ENCODE data around the gene PPP1R12B. TPM values are rescaled to one million over a fixed set of nuclear protein-coding genes. Genes with fewer than 3 reads are reported as not detected.
"Not testable (repeated sequence)": the region's sequence is repeated elsewhere in the genome, so short reads cannot be mapped to it uniquely, and the experiment has no call there.

Gene PPP1R12B
- total and polyA plus RNA-seq, 5 experiments from 2014 or later: 4.6 to 29.8 (median 7.7) TPM

DNA sequence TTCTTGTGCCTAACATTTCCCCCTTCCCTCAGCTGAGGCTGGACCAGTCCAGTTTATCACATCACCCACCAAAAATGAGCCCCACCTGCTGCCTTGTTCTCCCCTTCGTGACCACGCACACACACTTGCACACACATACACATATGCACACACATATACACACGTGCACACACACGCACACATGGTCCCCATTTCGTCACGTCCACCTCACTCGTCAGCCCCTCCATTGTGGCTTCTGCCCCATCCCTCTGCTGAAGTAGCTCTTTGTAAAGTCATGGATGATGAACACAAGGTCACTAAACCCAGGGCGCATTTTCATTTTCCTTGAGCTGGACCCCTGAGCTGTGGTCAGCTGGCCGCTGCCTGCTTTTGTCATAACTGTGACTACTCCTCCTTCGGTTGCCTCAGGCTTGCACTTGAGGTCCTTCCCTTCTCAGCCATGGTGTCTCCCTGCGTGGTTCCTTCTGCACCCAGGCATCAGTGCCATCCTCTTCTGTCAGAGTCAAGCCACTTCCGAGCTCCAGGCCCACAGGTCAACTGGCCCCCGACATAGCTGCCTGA, 267.9 kb downstream of the PPP1R12B start:
- POLR2A ChIA-PET: no interaction called here
- Mint-ChIP-seq H3K36me3 (peaks cover 0 to 3% (median 0%) of the 10 kb centered on the region in 3 donors), H3K27ac (peak overlapping the region in 3 of 10 donors; percentile 5 to 71 (median 46)), H3K4me3 (peak overlapping the region in 4 of 10 donors; percentile 26 to 49 (median 30)), H3K27me3 (peaks cover 26 to 46% (median 37%) of the 10 kb centered on the region in 5 donors), H3K9me3 (peaks cover 0 to 1% (median 0%) of the 10 kb centered on the region in 9 donors), H3K4me1 (peaks cover 11 to 35% (median 22%) of the 10 kb centered on the region in 4 donors)
- ATAC-seq (no peak), DNase-seq (no peak)

DNA sequence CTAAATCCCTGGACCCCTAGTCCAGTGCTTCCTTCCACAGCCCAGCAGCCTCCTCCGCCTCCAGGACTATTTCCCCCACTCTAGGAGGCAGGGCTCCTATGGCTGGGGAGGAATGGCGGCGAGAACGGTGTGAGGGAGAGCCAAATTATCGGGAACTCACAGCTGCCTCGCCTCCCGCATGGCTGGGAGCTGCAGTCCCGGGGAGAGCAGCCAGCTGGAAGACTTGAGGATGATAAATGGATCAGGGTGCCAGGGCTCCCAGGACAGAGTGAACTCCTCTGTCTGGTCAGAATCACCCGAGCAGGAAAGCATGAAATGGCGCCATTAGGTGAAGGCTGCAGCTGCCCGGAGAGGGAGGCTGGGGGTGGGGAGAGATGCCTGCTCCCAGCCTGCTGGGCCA, 270.5 kb downstream of the PPP1R12B start:
- H3K27me3 Mint-ChIP-seq: peaks cover 30 to 53% (median 37%) of the 10 kb centered on the region in 5 donors
- H3K36me3 Mint-ChIP-seq, POLR2A ChIA-PET, H3K27ac Mint-ChIP-seq, H3K4me3 Mint-ChIP-seq, H3K9me3 Mint-ChIP-seq, DNase-seq, ATAC-seq: not testable (repeated sequence)
- peaks cover 9 to 35% (median 22%) of the 10 kb centered on the region in 4 donors for H3K4me1 Mint-ChIP-seq

DNA sequence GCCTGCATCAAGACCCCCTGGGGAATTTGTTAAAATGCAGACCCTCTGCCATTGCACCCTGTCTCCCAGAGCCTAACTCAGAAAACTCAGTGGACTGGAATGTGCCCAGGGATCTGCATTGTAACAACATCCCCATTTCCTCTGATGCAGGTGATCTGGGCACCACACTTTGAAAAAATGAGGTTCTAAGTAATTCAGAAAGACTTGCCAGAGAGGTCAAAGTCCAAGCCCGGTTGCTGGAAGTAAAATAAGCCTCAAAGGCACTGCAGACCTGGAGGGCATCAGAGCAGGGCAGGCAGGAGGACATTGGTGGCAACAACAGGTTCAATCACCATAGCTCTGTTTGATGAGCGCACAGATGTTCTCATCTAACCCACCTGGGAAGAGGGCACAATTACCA, 271.0 kb downstream of the PPP1R12B start:
- peaks cover 9 to 33% (median 22%) of the 10 kb centered on the region in 4 donors for H3K4me1 Mint-ChIP-seq
- peaks cover 0 to 3% (median 0%) of the 10 kb centered on the region in 3 donors for H3K36me3 Mint-ChIP-seq
- POLR2A ChIA-PET: no interaction called here
- H3K4me3 Mint-ChIP-seq: no peak overlapping the region
- ATAC-seq: no peak
- peaks cover 0 to 1% (median 0%) of the 10 kb centered on the region in 9 donors for H3K9me3 Mint-ChIP-seq
- no peak for DNase-seq
- H3K27ac Mint-ChIP-seq: no peak overlapping the region
- H3K27me3 Mint-ChIP-seq: peaks cover 30 to 53% (median 37%) of the 10 kb centered on the region in 5 donors

DNA sequence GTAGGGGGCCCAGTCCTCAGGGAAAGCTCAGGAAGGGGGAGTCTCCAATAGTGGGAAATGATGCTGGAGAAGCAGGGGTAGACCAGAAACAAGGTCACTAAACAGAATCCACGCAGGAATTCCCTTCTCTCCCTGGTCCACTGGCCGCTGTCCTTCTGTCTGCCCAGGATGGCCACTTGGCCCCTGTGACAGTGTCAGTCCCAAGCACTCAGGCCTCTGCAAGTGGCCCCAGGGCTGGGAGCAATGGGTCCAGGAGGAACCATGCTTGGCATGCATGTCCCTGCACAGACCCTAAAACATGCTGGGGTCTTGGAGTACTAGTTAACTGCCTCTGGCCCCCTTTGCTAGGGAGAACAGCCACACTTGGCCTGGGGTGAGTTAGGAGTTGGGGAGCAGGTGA, 271.5 kb downstream of the PPP1R12B start:
- ATAC-seq, DNase-seq, H3K36me3 Mint-ChIP-seq, H3K4me3 Mint-ChIP-seq, POLR2A ChIA-PET, H3K27ac Mint-ChIP-seq, H3K9me3 Mint-ChIP-seq: not testable (repeated sequence)
- peaks cover 30 to 53% (median 37%) of the 10 kb centered on the region in 5 donors for H3K27me3 Mint-ChIP-seq
- peaks cover 9 to 28% (median 22%) of the 10 kb centered on the region in 4 donors for H3K4me1 Mint-ChIP-seq

DNA sequence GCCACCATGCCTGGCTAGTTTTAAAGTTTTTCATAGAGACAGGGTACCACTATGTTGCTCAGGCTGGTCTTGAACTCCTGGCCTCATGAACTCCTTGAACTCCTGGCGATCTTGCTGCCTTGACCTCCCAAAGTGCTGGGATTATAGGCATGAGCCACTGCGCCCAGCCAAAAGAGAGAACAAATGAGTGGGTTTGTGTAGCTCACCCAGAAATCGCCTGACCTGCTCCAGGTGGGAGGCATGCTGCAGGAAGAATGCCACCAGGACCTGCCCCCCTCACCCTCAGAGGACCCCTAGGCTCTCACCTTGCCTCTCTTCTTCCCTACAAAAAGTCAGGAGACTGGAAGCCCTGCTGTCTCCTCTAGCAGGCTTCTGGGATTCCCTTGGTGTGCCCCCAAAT, 272.9 kb downstream of the PPP1R12B start:
- Mint-ChIP-seq H3K27ac (peak overlapping the region in 1 of 10 donors; percentile 62), H3K27me3 (peaks cover 31 to 51% (median 34%) of the 10 kb centered on the region in 5 donors), H3K9me3 (peaks cover 0 to 1% (median 0%) of the 10 kb centered on the region in 9 donors), H3K4me1 (peaks cover under 1 to 20% (median 10%) of the 10 kb centered on the region in 4 donors), H3K36me3 (peaks cover 0 to 3% (median 0%) of the 10 kb centered on the region in 3 donors), H3K4me3 (no peak overlapping the region)
- ATAC-seq: no peak
- POLR2A ChIA-PET: no interaction called here
- peak in 1 of 10 donors; percentile 32 for DNase-seq

DNA sequence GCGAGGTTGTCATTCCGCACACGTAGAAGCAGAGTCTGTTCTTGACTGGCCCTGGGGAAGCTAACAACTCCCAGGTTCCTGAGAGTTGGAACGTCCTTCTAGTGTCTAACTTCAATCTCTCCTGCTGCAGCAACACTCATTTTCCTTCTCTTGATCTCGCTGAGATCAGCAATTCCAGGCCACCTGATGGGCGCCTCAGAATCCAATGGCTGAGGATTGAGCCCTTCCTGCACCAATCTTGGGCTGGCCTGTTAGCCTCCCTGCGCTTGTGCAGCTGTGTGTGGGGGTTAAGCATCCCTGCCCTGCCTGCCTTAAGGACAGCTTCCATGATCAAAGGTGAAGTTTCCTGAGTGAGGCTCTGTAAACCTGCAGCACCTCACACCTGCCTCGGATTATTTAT, 273.9 kb downstream of the PPP1R12B start:
- DNase-seq (no peak), ATAC-seq (no peak)
- Mint-ChIP-seq H3K27ac (no peak overlapping the region), H3K4me1 (peaks cover 0 to 22% (median 5%) of the 10 kb centered on the region in 4 donors), H3K27me3 (peaks cover 22 to 42% (median 29%) of the 10 kb centered on the region in 5 donors), H3K4me3 (no peak overlapping the region), H3K36me3 (peaks cover 0 to 3% (median 0%) of the 10 kb centered on the region in 3 donors), H3K9me3 (no peaks in the 10 kb centered on the region)
- POLR2A ChIA-PET: no interaction called here

DNA sequence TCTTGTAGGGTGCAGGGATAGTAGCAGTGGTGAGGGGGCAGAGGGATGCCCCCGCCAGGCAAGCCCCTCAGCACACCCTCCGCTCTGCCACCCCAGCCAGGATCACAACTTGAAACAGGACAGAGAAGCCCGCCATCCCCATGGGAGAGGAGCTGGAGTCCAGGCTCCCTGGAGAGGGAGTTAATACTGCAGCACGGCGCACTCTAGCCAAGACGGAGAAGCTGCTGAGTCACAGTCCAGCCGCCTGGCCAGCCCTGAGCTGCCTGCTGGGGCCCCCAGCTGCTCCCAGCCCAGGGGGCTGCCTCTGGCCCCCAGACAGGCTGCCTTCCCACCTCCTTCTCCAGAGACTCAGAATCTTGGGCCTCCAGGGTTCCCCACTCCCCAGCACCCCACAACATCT, 274.6 kb downstream of the PPP1R12B start:
- peak in 1 of 10 donors; percentile 58 for DNase-seq
- Mint-ChIP-seq H3K9me3 (no peaks in the 10 kb centered on the region), H3K27ac (no peak overlapping the region), H3K36me3 (peaks cover 0 to 3% (median 0%) of the 10 kb centered on the region in 3 donors), H3K27me3 (peaks cover 15 to 40% (median 26%) of the 10 kb centered on the region in 5 donors), H3K4me3 (no peak overlapping the region), H3K4me1 (peaks cover 4 to 28% (median 10%) of the 10 kb centered on the region in 4 donors)
- ATAC-seq: no peak
- POLR2A ChIA-PET: no interaction called here

DNA sequence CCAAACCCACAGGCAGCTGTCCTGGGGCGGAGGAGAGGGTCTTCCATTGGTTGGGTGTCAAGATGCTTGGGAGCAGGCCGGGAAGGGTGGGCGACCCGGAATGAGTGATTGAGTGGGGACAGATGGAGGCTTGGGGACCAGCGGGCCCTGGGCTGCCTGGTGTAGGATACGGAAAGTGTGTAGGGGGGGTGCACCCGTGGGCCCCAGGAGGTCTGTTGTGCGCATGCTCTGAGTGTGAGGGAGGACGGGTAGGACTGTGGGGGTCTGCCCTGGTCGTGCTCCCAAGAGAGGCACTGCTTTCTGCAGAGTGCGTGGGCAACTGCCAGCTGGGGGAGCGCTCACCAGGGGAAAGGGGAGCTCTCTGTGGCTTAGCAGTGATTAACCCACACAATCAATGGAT, 275.0 kb downstream of the PPP1R12B start:
- H3K36me3 Mint-ChIP-seq, H3K27ac Mint-ChIP-seq, H3K4me3 Mint-ChIP-seq, POLR2A ChIA-PET, H3K9me3 Mint-ChIP-seq, ATAC-seq: not testable (repeated sequence)
- peaks cover 15 to 37% (median 24%) of the 10 kb centered on the region in 5 donors for H3K27me3 Mint-ChIP-seq
- DNase-seq: peak in 1 of 10 donors; percentile 52
- peaks cover 4 to 29% (median 13%) of the 10 kb centered on the region in 4 donors for H3K4me1 Mint-ChIP-seq

DNA sequence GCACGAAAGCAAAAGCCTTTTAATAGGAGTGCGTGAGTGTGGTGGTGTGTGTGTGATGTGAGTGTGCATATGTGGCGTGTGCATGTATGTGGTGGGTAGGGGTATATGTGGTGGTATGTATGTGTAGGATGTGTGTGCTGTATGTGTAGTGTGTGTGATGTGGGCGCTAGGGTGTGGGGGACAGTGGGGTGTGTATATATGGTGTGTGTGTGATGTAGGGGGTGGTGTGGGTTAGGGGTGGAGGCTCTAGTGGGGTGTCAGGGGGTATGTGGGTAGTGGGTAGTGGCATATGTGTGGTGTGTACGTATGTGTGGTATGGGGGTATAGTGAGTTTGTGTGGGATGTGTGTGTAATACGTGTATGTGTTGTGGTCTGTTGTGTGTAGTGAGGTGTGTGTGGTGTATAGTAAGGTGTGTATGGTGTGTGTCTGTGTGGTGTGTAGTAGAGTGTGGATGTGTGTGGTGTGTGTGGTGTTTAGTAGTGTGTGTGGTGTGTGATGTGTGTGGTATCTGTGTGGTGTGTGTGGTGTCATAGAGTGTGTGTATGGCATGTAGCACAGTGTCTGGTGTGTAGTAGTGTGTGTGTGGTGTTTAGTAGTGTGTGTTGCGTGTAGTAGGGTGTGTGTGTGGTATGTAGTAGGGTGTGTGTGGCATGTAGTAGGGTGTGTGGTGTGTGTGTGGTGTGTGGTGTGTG, 275.7 kb downstream of the PPP1R12B start:
- no peak overlapping the region for H3K27ac Mint-ChIP-seq
- H3K4me3 Mint-ChIP-seq: no peak overlapping the region
- ATAC-seq: no peak
- no peaks in the 10 kb centered on the region for H3K9me3 Mint-ChIP-seq
- H3K36me3 Mint-ChIP-seq: no peaks in the 10 kb centered on the region
- peak in 1 of 10 donors; percentile 19 for DNase-seq
- H3K27me3 Mint-ChIP-seq: peaks cover 8 to 29% (median 19%) of the 10 kb centered on the region in 5 donors
- POLR2A ChIA-PET: no interaction called here
- H3K4me1 Mint-ChIP-seq: peaks cover 9 to 34% (median 21%) of the 10 kb centered on the region in 4 donors

DNA sequence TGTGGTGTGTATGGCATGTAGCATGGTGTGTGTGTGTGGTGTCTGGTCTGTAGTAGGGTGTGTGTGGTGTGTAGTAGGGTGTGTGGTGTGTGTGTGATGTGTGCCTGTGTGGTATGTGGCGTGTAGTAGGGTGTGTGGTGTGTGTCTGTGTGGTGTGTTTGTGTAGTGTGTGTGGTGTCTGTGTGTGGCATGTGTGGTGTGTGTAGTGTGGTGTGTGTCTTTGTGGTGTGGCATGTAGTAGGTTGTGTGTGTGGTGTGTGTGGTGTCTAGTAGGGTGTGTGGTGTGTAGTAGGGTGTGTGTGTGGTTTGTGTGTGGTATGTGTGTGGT, 276.2 kb downstream of the PPP1R12B start:
- H3K36me3 Mint-ChIP-seq: no peaks in the 10 kb centered on the region
- H3K9me3 Mint-ChIP-seq: no peaks in the 10 kb centered on the region
- DNase-seq (peak in 1 of 10 donors; percentile 38), ATAC-seq (no peak)
- H3K27me3 Mint-ChIP-seq: peaks cover 3 to 29% (median 14%) of the 10 kb centered on the region in 5 donors
- H3K4me1 Mint-ChIP-seq: peaks cover 12 to 39% (median 26%) of the 10 kb centered on the region in 4 donors
- no peak overlapping the region for H3K4me3 Mint-ChIP-seq
- POLR2A ChIA-PET: no interaction called here
- H3K27ac Mint-ChIP-seq: no peak overlapping the region

DNA sequence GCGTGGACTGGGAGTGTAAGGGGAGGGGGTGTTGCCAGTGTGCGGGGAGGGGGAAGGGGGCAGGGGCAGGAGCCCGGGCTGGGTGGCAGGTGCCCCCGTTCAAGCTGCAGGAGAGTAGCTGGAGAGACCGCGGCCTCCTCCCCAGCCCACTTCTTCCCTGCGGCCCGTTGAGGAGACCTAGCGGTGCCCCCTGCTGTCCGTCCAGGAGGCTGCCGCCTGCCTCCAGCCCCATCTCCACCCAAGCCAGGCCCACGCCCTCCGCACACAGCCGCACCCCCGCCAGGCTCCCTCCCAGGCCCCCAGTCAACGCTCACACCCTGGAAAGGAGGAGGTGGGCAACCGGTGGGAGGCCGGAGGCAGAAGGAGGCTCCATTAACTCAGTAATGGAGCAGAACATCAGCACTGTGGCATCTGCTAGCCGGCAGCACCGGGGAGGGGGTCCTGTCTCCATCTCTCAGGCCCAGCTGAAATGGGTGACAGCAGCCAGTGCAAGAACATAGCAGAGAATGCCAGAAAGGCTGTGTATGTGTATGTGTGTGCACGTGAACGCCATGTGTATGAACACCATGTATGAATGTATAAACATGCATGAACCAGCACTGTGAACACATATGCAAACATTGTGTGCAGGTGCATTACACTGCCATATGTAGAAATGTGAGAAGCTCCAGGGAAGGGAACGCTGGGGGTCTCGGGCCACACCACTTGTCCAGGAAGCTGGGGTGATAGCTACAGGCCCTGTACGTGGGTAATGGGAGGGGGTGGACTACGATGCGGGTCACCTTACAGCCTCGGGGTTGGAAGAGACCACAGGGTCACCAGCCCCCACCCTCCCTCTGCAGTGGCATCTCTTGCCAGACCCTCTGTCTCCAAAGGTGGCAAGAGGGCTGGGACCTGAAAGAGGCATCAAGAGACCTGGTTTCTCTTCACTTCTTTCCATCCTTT, 277.2 kb downstream of the PPP1R12B start:
- Mint-ChIP-seq H3K27ac (no peak overlapping the region), H3K27me3 (peaks cover 10 to 31% (median 13%) of the 10 kb centered on the region in 5 donors), H3K36me3 (no peaks in the 10 kb centered on the region), H3K9me3 (no peaks in the 10 kb centered on the region), H3K4me3 (no peak overlapping the region), H3K4me1 (peaks cover 17 to 44% (median 34%) of the 10 kb centered on the region in 4 donors)
- DNase-seq (peak; percentile 26 to 73 (median 46)), ATAC-seq (peak; percentile 48 to 62)
- POLR2A ChIA-PET: interaction anchor here (0.6 kb wide), 1 partner anchor 284 kb away, joined by 6 read pairs; the partner anchor contains the start of gene UBE2T

DNA sequence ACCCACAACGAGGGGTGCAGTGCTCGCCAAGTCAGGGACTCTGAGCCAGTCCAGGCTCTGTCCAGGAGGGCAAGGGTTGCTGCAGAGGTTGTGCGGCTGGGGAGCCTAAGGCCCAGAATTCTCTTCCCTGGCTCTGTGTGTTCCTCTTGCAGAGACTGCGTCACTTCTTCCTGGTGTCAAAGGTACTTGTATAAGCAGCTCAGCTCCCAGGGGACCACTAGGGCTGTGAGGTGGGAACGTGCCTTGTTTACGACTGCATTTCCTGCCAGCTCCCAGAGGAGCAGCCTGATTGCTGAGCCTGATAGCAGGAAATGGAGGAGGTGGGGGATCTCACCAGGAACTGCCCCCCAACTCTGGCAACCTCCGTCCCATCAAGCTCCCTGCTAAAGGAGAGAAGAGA, 278.5 kb downstream of the PPP1R12B start:
- not testable (repeated sequence) for H3K36me3 Mint-ChIP-seq, ATAC-seq, H3K27ac Mint-ChIP-seq, DNase-seq, H3K9me3 Mint-ChIP-seq, H3K4me3 Mint-ChIP-seq
- Mint-ChIP-seq H3K27me3 (peaks cover 6 to 41% (median 18%) of the 10 kb centered on the region in 5 donors), H3K4me1 (peaks cover 25 to 57% (median 44%) of the 10 kb centered on the region in 4 donors)
- POLR2A ChIA-PET: interaction anchor here (0.6 kb wide), 1 partner anchor 291 kb away, joined by 3 read pairs; no protein-coding TSS in a partner anchor

Measured in naive thymus-derived CD8-positive, alpha-beta T cell (primary cell).